Keratinocyte (primary cell): ENCODE measurements around the gene PRB4.
"Not testable (repeated sequence)": the region's sequence is repeated elsewhere in the genome, so short reads cannot be mapped to it uniquely, and the experiment has no call there.

Source experiments
- CTCF ChIP-seq, 3 experiments: IDR thresholded peaks in 1 of 3; conservative IDR thresholded peaks in 1 of 3; optimal IDR thresholded peaks in 1 of 3; 2 replicates in 2 of 3; 3 replicates in 1 of 3; pipeline versions ENCODE3 to v1.5.1; 2011; ENCODE audit warnings: low read length in 3 of 3, mild to moderate bottlenecking in 3 of 3, moderate library complexity in 2 of 3, control low read depth in 1 of 3, inconsistent platforms in 1 of 3; ENCODE audit not compliant: insufficient read depth in 2 of 3; ENCODE audit errors: extremely low read depth in 1 of 3
- EZH2 ChIP-seq: IDR thresholded peaks from one replicate; pipeline ENCODE4 v1.6.1; 2012; ENCODE audit warnings: inconsistent platforms, mild to moderate bottlenecking, low read length, moderate library complexity

- not testable (repeated sequence) for TF ChIP-seq CTCF (optimal IDR thresholded peaks at IDR 0.05 in 1 of 3, IDR thresholded peaks at IDR 0.05 in 1 of 3, conservative IDR thresholded peaks at IDR 0.05 in 1 of 3; ENCODE audit: extremely low read depth in 1 of 3, insufficient read depth in 2 of 3, low read length in 3 of 3); EZH2
Measured at GRCh38 chr12:11351736-11352135, 41.5 kb upstream of the PRB4 start.
